Panc1 (cell line): ENCODE results near the gene CAMK4. TPM values are rescaled to one million over a fixed set of nuclear protein-coding genes. Genes with fewer than 3 reads are reported as not detected.

ENCODE experiments used
- ATAC-seq: fragments of 200-7000 bp; cut with Tn5 transposase; 2 replicates; pipeline ENCODE4 v1.9.1; 2020; ENCODE audit warnings: mild to moderate bottlenecking, moderate library complexity
- BruUV-seq: library from RNA; stranded (reverse); fragments of 400-500 nt; replicated peaks from 2 replicates; lab custom pipeline; 2021; lab: Mats Ljungman, UMichigan
- CTCF ChIA-PET: fragments of 300-600 bp; sonication (Branson Sonifier 250); formaldehyde crosslinking; loops from one replicate; lab custom pipeline; 2022; ENCODE audit warnings: antibody characterized with exemption; lab: Charles Lee
- POLR2A ChIA-PET: fragments of 300-600 bp; sonication (Branson Sonifier 250); formaldehyde crosslinking; loops from one replicate; lab custom pipeline; 2022; ENCODE audit warnings: antibody characterized with exemption; lab: Charles Lee
- DNase-seq: peaks from one replicate; pipeline ENCODE4 v3.0.0-alpha.2; 2010; ENCODE audit warnings: low read depth, low spot score
- H3K27ac ChIP-seq: 2 replicates; pipeline ENCODE4 v1.5.1; 2011; ENCODE audit warnings: mild to moderate bottlenecking, low read length, inconsistent platforms
- H3K27me3 ChIP-seq: fragments of 200-500 bp; sonication (Bioruptor generic); 2 replicates; pipeline ENCODE4 v1.6.0; 2014; ENCODE audit warnings: low read length, inconsistent platforms; ENCODE audit not compliant: control insufficient read depth, insufficient read depth
- H3K36me3 ChIP-seq: fragments of 200-500 bp; sonication (Bioruptor generic); 2 replicates; pipeline ENCODE4 v1.5.1; 2014; ENCODE audit warnings: inconsistent platforms, mild to moderate bottlenecking, low read length, moderate library complexity; ENCODE audit not compliant: control insufficient read depth, insufficient read depth
- H3K4me1 ChIP-seq: 2 replicates; pipeline ENCODE4 v1.5.1; 2011; ENCODE audit warnings: inconsistent platforms, mild to moderate bottlenecking, low read length, moderate library complexity; ENCODE audit not compliant: control insufficient read depth, insufficient read depth
- H3K4me3 ChIP-seq, 2 experiments: 2 replicates each; pipeline ENCODE4 v1.5.1; 2011 to 2012; ENCODE audit warnings: low read depth in 2 of 2, low read length in 2 of 2, mild to moderate bottlenecking in 2 of 2, inconsistent platforms in 1 of 2, moderate library complexity in 1 of 2
- H3K9me3 ChIP-seq: fragments of 200-500 bp; sonication (Bioruptor generic); 2 replicates; pipeline ENCODE4 v1.5.1; 2014; ENCODE audit warnings: low read depth, mild to moderate bottlenecking, inconsistent platforms, low read length, moderate library complexity; ENCODE audit not compliant: control insufficient read depth, insufficient read depth
- POLR2AphosphoS5 ChIP-seq: IDR thresholded peaks from 2 replicates; pipeline ENCODE4 v1.6.1; 2012; ENCODE audit warnings: mild to moderate bottlenecking, low read depth, low read length, moderate library complexity
- SIN3A ChIP-seq: IDR thresholded peaks from 2 replicates; pipeline ENCODE4 v1.6.1; 2012; ENCODE audit warnings: low read depth, mild to moderate bottlenecking, low read length, moderate library complexity, borderline replicate concordance; ENCODE audit not compliant: insufficient read depth
- TCF7L2 ChIP-seq: IDR thresholded peaks from 2 replicates; pipeline ENCODE4 v1.6.1; 2011; ENCODE audit warnings: mild to moderate bottlenecking, low read depth, low read length, inconsistent platforms
- in situ Hi-C: cut with HindIII; loops from 2 replicates; pipeline ENCODE4 v1.10.0; 2016; ENCODE audit warnings: low sequenced_read_pairs, low pct_unique_long_range_greater_than_20kb
- intact Hi-C: fragments of 100-400 bp; cut with micrococcal nuclease; formaldehyde crosslinking; loops from one replicate; pipeline ENCODE4 v1.10.0; 2022; ENCODE audit not compliant: unreplicated experiment
- total RNA-seq: library from RNA; stranded (reverse); gene quantifications from one replicate; pipeline ENCODE4 v1.2.1, GENCODE V29; 2021; ENCODE audit not compliant: unreplicated experiment
- TF ChIP-seq, protein P1 (sequence below), 2 experiments: IDR thresholded peaks; 2 replicates each; pipeline ENCODE4 v1.6.1; 2011 to 2012; ENCODE audit warnings: low read depth in 2 of 2, control low read depth in 1 of 2, low read length in 1 of 2, mild to moderate bottlenecking in 1 of 2, moderate library complexity in 1 of 2; ENCODE audit not compliant: insufficient read depth in 1 of 2
- TF ChIP-seq, protein P2 (sequence below): fragments of 450-650 bp; IDR thresholded peaks from 2 replicates; pipeline ENCODE4 v1.5.1; 2017; ENCODE audit warnings: mild to moderate bottlenecking

The CAMK4 gene
- total RNA-seq, 1 experiment from 2014 or later, result 0.39 TPM

DNA sequence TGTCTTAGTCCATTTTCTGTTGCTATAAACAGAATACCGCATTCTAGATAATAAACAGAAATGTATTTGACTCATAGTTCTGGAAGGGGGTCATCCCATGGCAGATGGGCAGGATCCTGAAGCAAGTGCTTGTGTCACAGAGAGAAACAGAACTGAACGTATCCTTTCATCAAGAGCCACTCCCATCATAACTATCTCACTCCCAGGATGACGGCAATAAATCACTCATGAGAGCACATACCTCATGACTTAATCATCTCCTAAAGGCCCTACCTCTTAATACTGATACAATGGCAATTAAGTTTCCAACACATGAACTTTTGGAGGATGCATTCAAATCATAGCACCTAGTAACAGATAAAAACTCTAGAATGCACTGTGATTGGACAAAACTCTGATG, 142.9 kb downstream of the CAMK4 start:
- ChIA-PET CTCF (no interaction called here), POLR2A (no interaction called here)
- BruUV-seq, result no TSS peak
- DNase-seq (no peak), ATAC-seq (no peak)
- Histone ChIP-seq H3K27ac (no peak overlapping the region), H3K4me1 (no peaks in the 10 kb centered on the region), H3K27me3 (no peaks in the 10 kb centered on the region), H3K9me3 (no peaks in the 10 kb centered on the region), H3K36me3 (no peaks in the 10 kb centered on the region; the same call in 1 of the 2 replicates), H3K4me3 (no peak overlapping the region)
- intact Hi-C loops (no loop called here), in situ Hi-C loops (no loop called here)
- no peak for TF ChIP-seq SIN3A
- TF ChIP-seq TCF7L2, result no peak
- TF ChIP-seq, protein P1, sequence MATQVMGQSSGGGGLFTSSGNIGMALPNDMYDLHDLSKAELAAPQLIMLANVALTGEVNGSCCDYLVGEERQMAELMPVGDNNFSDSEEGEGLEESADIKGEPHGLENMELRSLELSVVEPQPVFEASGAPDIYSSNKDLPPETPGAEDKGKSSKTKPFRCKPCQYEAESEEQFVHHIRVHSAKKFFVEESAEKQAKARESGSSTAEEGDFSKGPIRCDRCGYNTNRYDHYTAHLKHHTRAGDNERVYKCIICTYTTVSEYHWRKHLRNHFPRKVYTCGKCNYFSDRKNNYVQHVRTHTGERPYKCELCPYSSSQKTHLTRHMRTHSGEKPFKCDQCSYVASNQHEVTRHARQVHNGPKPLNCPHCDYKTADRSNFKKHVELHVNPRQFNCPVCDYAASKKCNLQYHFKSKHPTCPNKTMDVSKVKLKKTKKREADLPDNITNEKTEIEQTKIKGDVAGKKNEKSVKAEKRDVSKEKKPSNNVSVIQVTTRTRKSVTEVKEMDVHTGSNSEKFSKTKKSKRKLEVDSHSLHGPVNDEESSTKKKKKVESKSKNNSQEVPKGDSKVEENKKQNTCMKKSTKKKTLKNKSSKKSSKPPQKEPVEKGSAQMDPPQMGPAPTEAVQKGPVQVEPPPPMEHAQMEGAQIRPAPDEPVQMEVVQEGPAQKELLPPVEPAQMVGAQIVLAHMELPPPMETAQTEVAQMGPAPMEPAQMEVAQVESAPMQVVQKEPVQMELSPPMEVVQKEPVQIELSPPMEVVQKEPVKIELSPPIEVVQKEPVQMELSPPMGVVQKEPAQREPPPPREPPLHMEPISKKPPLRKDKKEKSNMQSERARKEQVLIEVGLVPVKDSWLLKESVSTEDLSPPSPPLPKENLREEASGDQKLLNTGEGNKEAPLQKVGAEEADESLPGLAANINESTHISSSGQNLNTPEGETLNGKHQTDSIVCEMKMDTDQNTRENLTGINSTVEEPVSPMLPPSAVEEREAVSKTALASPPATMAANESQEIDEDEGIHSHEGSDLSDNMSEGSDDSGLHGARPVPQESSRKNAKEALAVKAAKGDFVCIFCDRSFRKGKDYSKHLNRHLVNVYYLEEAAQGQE (IDR thresholded peaks at IDR 0.05; ENCODE audit: insufficient read depth in 1 of 2, low read depth in 2 of 2, low read length in 1 of 2), result no peak
- TF ChIP-seq POLR2AphosphoS5, result no peak
- TF ChIP-seq, protein P2, sequence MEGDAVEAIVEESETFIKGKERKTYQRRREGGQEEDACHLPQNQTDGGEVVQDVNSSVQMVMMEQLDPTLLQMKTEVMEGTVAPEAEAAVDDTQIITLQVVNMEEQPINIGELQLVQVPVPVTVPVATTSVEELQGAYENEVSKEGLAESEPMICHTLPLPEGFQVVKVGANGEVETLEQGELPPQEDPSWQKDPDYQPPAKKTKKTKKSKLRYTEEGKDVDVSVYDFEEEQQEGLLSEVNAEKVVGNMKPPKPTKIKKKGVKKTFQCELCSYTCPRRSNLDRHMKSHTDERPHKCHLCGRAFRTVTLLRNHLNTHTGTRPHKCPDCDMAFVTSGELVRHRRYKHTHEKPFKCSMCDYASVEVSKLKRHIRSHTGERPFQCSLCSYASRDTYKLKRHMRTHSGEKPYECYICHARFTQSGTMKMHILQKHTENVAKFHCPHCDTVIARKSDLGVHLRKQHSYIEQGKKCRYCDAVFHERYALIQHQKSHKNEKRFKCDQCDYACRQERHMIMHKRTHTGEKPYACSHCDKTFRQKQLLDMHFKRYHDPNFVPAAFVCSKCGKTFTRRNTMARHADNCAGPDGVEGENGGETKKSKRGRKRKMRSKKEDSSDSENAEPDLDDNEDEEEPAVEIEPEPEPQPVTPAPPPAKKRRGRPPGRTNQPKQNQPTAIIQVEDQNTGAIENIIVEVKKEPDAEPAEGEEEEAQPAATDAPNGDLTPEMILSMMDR, result no peak

DNA sequence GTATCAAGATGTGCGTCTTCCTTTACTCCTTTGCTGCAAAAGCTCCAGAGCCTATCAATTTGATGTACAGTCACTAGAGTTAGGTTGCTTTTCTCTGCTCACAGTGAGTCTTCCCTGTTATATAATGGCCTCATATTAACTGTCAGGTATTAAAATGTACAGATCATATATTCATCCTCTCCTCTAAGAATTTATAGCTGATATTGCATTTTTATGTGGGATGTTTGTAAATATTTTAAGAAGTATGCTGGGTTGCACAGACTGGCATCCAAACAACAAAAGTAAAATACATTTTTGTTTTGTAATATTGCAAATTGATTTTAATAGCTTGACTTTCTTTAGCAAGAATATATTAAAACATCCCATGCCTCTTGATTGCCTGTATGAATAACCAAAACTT, 148.6 kb downstream of the CAMK4 start:
- no TSS peak for BruUV-seq
- no peaks in the 10 kb centered on the region; the same call in 1 of the 2 replicates for H3K36me3 ChIP-seq
- ChIA-PET POLR2A (no interaction called here), CTCF (no interaction called here)
- no peak for TF ChIP-seq POLR2AphosphoS5
- H3K9me3 ChIP-seq, result no peaks in the 10 kb centered on the region
- ATAC-seq (no peak), DNase-seq (no peak)
- H3K4me3 ChIP-seq, result no peak overlapping the region
- intact Hi-C loops (no loop called here), in situ Hi-C loops (no loop called here)
- H3K4me1 ChIP-seq, result no peaks in the 10 kb centered on the region
- H3K27me3 ChIP-seq, result no peaks in the 10 kb centered on the region
- H3K27ac ChIP-seq, result no peak overlapping the region

GRCh38 chr5:111374380-111374779, 150.2 kb downstream of the CAMK4 start:
- in situ Hi-C loops (no loop called here), intact Hi-C loops (no loop called here)
- H3K36me3 ChIP-seq, result no peaks in the 10 kb centered on the region; the same call in 1 of the 2 replicates
- TF ChIP-seq TCF7L2, result no peak
- TF ChIP-seq, protein P1 (IDR thresholded peaks at IDR 0.05; ENCODE audit: insufficient read depth in 1 of 2, low read depth in 2 of 2, low read length in 1 of 2), result no peak
- no peak for TF ChIP-seq SIN3A
- TF ChIP-seq, protein P2, result no peak
- TF ChIP-seq POLR2AphosphoS5, result no peak
- H3K4me3 ChIP-seq, result no peak overlapping the region
- ATAC-seq (no peak), DNase-seq (no peak)
- ChIA-PET CTCF (no interaction called here), POLR2A (no interaction called here)
- no peaks in the 10 kb centered on the region for H3K9me3 ChIP-seq
- H3K4me1 ChIP-seq, result no peaks in the 10 kb centered on the region
- H3K27me3 ChIP-seq, result no peaks in the 10 kb centered on the region
- no peak overlapping the region for H3K27ac ChIP-seq
- BruUV-seq, result no TSS peak
